Caco-2 (cell line): ENCODE results near the gene DEPDC1B. TPM values are rescaled to one million over a fixed set of nuclear protein-coding genes. Genes with fewer than 3 reads are reported as not detected.

ENCODE experiments used
- BruUV-seq: library from RNA; stranded (reverse); fragments of 400-500 nt; replicated peaks from 2 replicates; lab custom pipeline; 2021; lab: Mats Ljungman, UMichigan
- CTCF ChIA-PET: fragments of 300-600 bp; sonication (Branson Sonifier 250); formaldehyde crosslinking; loops from one replicate; lab custom pipeline; 2022; ENCODE audit warnings: antibody characterized with exemption; lab: Charles Lee
- POLR2A ChIA-PET: fragments of 300-600 bp; sonication (Branson Sonifier 250); formaldehyde crosslinking; loops from one replicate; lab custom pipeline; 2022; ENCODE audit warnings: antibody characterized with exemption; lab: Charles Lee
- DNase-seq, 2 experiments: peaks; one replicate each; pipeline versions ENCODE4 v3.0.0 to v3.0.0-alpha.2; 2020 to 2022
- H3K27me3 ChIP-seq: replicated peaks from 2 replicates; pipeline ENCODE4 v1.6.0; 2011; ENCODE audit warnings: low read length; ENCODE audit not compliant: control insufficient read depth, insufficient read depth
- H3K36me3 ChIP-seq: 2 replicates; pipeline ENCODE4 v1.5.1; 2011; ENCODE audit warnings: low read length; ENCODE audit not compliant: control insufficient read depth, insufficient read depth
- H3K4me1 ChIP-seq: fragments of 250-450 bp; sonication (Bioruptor Pico); 2 replicates; pipeline ENCODE4 v1.5.1; 2020; ENCODE audit warnings: mild to moderate bottlenecking
- H3K4me3 ChIP-seq: 2 replicates; pipeline ENCODE4 v1.5.1; 2011; ENCODE audit warnings: low read depth, mild to moderate bottlenecking, control low read depth, low read length
- H3K9me3 ChIP-seq: fragments of 250-450 bp; sonication (Bioruptor Pico); 2 replicates; pipeline ENCODE4 v1.5.1; 2020; ENCODE audit warnings: mild to moderate bottlenecking, moderate library complexity
- H3K27ac Mint-ChIP-seq: one replicate; pipeline ENCODE4 v1.8.0; 2022; ENCODE audit warnings: mixed read lengths; ENCODE audit not compliant: unreplicated experiment
- H3K27me3 Mint-ChIP-seq: one replicate; pipeline ENCODE4 v1.8.0; 2022; ENCODE audit warnings: mixed read lengths; ENCODE audit not compliant: insufficient read depth, unreplicated experiment
- H3K36me3 Mint-ChIP-seq: one replicate; pipeline ENCODE4 v1.8.0; 2022; ENCODE audit warnings: mild to moderate bottlenecking, mixed read lengths; ENCODE audit not compliant: insufficient read depth, unreplicated experiment
- H3K4me1 Mint-ChIP-seq: one replicate; pipeline ENCODE4 v1.8.0; 2022; ENCODE audit warnings: low read depth, mixed read lengths; ENCODE audit not compliant: unreplicated experiment
- H3K4me3 Mint-ChIP-seq: one replicate; pipeline ENCODE4 v1.8.0; 2022; ENCODE audit warnings: mild to moderate bottlenecking, moderate library complexity, mixed read lengths; ENCODE audit not compliant: unreplicated experiment
- H3K9me3 Mint-ChIP-seq: one replicate; pipeline ENCODE4 v1.8.0; 2022; ENCODE audit warnings: mixed read lengths; ENCODE audit not compliant: unreplicated experiment
- intact Hi-C: fragments of 100-400 bp; cut with micrococcal nuclease; formaldehyde crosslinking; loops from one replicate; pipeline ENCODE4 v1.10.0; 2022; ENCODE audit not compliant: unreplicated experiment
- total RNA-seq: library from RNA; stranded (reverse); gene quantifications from 2 replicates; pipeline ENCODE4 v1.2.3, GENCODE V29; 2022
- TF ChIP-seq, protein P1 (sequence below), 2 experiments: fragments of 200-600 bp in 1 of 2; IDR thresholded peaks; 1 replicate in 1 of 2; 2 replicates in 1 of 2; pipeline versions ENCODE4 v1.5.1 to v1.8.0; 2011 to 2022; ENCODE audit warnings: antibody characterized with exemption in 1 of 2, control low read depth in 1 of 2, inconsistent platforms in 1 of 2, low read depth in 1 of 2, low read length in 1 of 2, mild to moderate bottlenecking in 1 of 2, moderate library complexity in 1 of 2; ENCODE audit not compliant: insufficient read depth in 1 of 2, severe bottlenecking in 1 of 2, unreplicated experiment in 1 of 2

DEPDC1B gene
- total RNA-seq, 1 experiment from 2014 or later = 44.9 TPM

DNA sequence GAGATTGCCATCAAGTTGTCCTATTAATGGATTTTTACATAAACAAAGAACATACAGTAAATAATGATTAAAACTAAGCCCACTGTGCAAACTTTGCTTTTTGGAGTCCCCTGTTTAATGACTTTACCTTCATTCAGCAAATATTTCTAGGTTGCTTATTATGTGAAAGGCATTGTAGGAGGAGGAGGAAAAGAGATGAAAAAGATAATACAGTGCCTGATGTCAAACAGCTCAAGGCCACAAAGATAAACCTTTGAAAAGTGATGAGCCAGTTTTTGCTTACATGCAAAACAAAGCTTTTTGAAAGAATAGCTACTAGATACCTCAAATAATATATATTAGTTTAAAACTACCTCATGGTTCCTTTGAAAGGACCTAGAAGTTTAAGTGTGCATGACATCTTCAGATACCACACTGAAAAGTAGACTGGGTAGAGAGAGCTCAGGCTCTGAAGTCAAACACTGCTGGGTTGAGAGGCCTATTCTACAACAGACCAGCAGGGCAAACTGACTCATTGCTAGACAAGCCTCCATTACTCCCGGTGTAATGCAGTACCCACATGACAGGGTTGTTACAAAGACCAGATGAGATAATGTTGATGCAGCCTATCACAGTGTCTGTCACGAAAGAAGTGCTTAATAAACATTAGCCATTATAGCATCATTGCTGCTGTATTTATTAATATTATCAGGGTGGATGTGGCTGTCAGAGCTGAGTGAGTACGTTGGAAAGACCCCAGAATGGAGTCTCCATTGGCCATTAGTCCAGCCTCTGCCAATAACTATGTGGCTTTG lies 11.8 kb downstream of the DEPDC1B start:
- Histone ChIP-seq H3K9me3 (no peaks in the 10 kb centered on the region), H3K27me3 (no peaks in the 10 kb centered on the region), H3K36me3 (peaks cover 1% of the 10 kb centered on the region; the same call in 1 of the 2 replicates), H3K4me1 (peaks cover 36% of the 10 kb centered on the region), H3K4me3 (no peak overlapping the region)
- ChIA-PET CTCF (interaction anchor here (0.6 to 3.6 kb wide), 10 partner anchors 11 to 257 kb away, joined by 3 to 47 read pairs (median 4); partner anchors contain the start of genes DEPDC1B, ELOVL7, ERCC8 and NDUFAF2), POLR2A (interaction anchor here (3.3 kb wide), 1 partner anchor 12 kb away, joined by 33 read pairs; the partner anchor contains the start of gene DEPDC1B)
- H3K36me3 Mint-ChIP-seq = peaks cover 35% of the 10 kb centered on the region
- H3K4me3 Mint-ChIP-seq = no peak overlapping the region
- H3K4me1 Mint-ChIP-seq = peaks cover 47% of the 10 kb centered on the region
- DNase-seq = peak; percentile 65 to 67
- BruUV-seq = no TSS peak
- no peaks in the 10 kb centered on the region for H3K9me3 Mint-ChIP-seq
- intact Hi-C loops = loop anchor here (1.0 to 5.0 kb wide), 2 partner anchors 11 to 259 kb away; partner anchors contain the start of genes ERCC8 and NDUFAF2
- no peaks in the 10 kb centered on the region for H3K27me3 Mint-ChIP-seq
- TF ChIP-seq, protein P1, sequence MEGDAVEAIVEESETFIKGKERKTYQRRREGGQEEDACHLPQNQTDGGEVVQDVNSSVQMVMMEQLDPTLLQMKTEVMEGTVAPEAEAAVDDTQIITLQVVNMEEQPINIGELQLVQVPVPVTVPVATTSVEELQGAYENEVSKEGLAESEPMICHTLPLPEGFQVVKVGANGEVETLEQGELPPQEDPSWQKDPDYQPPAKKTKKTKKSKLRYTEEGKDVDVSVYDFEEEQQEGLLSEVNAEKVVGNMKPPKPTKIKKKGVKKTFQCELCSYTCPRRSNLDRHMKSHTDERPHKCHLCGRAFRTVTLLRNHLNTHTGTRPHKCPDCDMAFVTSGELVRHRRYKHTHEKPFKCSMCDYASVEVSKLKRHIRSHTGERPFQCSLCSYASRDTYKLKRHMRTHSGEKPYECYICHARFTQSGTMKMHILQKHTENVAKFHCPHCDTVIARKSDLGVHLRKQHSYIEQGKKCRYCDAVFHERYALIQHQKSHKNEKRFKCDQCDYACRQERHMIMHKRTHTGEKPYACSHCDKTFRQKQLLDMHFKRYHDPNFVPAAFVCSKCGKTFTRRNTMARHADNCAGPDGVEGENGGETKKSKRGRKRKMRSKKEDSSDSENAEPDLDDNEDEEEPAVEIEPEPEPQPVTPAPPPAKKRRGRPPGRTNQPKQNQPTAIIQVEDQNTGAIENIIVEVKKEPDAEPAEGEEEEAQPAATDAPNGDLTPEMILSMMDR (IDR thresholded peaks at IDR 0.05; ENCODE audit: insufficient read depth in 1 of 2, low read depth in 1 of 2, low read length in 1 of 2, severe bottlenecking in 1 of 2, unreplicated experiment in 1 of 2) = peak; percentile 41 to 57
- H3K27ac Mint-ChIP-seq = peak overlapping the region; percentile 53

DNA sequence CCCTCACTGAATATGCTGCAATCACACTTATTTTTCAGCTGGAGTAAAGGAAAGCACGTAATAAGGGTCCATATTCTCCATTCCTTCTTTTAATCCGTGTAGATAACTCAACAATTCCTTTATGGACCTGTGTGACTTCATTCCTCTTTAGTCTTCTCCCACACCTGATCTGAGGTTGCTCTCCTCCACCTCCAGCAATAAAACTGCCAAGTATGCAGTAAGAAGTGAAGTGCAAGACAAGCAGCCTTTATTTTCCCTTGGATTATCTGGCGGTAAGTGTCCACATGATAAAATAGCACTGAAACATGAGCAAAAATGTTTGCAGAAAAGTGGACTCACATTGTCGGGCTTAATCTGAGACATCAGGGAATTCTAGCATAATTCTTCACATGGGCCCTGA lies 13.8 kb downstream of the DEPDC1B start:
- BruUV-seq = no TSS peak
- Mint-ChIP-seq H3K4me3 (peak overlapping the region; percentile 34), H3K36me3 (peaks cover 43% of the 10 kb centered on the region), H3K9me3 (no peaks in the 10 kb centered on the region), H3K27ac (peak overlapping the region; percentile 68), H3K4me1 (peaks cover 47% of the 10 kb centered on the region), H3K27me3 (no peaks in the 10 kb centered on the region)
- peak; percentile 57 to 66 for DNase-seq
- ChIA-PET POLR2A (interaction anchor here (3.3 kb wide), 1 partner anchor 14 kb away, joined by 33 read pairs; the partner anchor contains the start of gene DEPDC1B), CTCF (interaction anchor here (3.6 kb wide), 1 partner anchor 13 kb away, joined by 47 read pairs; the partner anchor contains the start of gene DEPDC1B)
- TF ChIP-seq, protein P1 (IDR thresholded peaks at IDR 0.05; ENCODE audit: insufficient read depth in 1 of 2, low read depth in 1 of 2, low read length in 1 of 2, severe bottlenecking in 1 of 2, unreplicated experiment in 1 of 2) = no peak
- H3K36me3 ChIP-seq = 0 out of 2 replicates have a peak, but pooled peaks cover 1% of the 10 kb centered on the region
- H3K27me3 ChIP-seq = no peaks in the 10 kb centered on the region
- no peaks in the 10 kb centered on the region for H3K9me3 ChIP-seq
- H3K4me1 ChIP-seq = peaks cover 36% of the 10 kb centered on the region
- intact Hi-C loops = loop anchor here (1.0 to 5.0 kb wide), 2 partner anchors 13 to 261 kb away; partner anchors contain the start of genes ERCC8 and NDUFAF2
- no peak overlapping the region for H3K4me3 ChIP-seq

DNA sequence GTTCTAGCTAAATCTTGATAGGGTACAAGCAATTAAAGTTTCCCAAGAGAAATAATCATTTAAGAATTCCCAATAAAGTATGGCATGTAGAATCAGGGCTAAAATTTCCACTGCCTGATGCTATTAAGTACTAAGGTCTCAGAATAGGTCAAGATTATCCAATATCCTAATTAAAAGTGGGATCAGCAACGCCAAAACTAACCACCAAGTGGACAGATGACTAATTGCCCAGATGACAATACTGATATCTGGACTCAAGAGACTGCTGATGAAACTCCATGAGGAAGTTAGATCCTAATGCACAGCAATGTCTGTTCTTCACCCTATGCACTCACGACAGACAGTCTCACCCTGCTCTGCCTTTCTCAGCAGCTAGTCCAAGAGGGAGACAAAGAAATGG lies 14.3 kb downstream of the DEPDC1B start:
- H3K4me3 ChIP-seq = no peak overlapping the region
- CTCF ChIA-PET = interaction anchor here (3.6 kb wide), 1 partner anchor 14 kb away, joined by 47 read pairs; the partner anchor contains the start of gene DEPDC1B
- Mint-ChIP-seq H3K27me3 (no peaks in the 10 kb centered on the region), H3K36me3 (peaks cover 43% of the 10 kb centered on the region), H3K4me1 (peaks cover 45% of the 10 kb centered on the region), H3K4me3 (peak overlapping the region; percentile 34), H3K27ac (peak overlapping the region; percentile 68), H3K9me3 (no peaks in the 10 kb centered on the region)
- DNase-seq = no peak
- no peaks in the 10 kb centered on the region for H3K9me3 ChIP-seq
- intact Hi-C loops = loop anchor here (1.0 to 5.0 kb wide), 2 partner anchors 12 to 262 kb away; partner anchors contain the start of genes ERCC8 and NDUFAF2
- H3K4me1 ChIP-seq = peaks cover 36% of the 10 kb centered on the region
- POLR2A ChIA-PET = interaction anchor here (3.3 kb wide), 1 partner anchor 14 kb away, joined by 33 read pairs; the partner anchor contains the start of gene DEPDC1B
- BruUV-seq = TSS peak; percentile 4
- 0 out of 2 replicates have a peak, but pooled peaks cover 1% of the 10 kb centered on the region for H3K36me3 ChIP-seq
- TF ChIP-seq, protein P1 (IDR thresholded peaks at IDR 0.05; ENCODE audit: insufficient read depth in 1 of 2, low read depth in 1 of 2, low read length in 1 of 2, severe bottlenecking in 1 of 2, unreplicated experiment in 1 of 2) = no peak
- no peaks in the 10 kb centered on the region for H3K27me3 ChIP-seq
